Prostate gland (tissue), 2 donors: Measurements from ENCODE around the gene COL23A1.

Source experiments
- CTCF ChIP-seq, 4 experiments: fragments of 200-600 bp in 2 of 4; fragments of 450-650 bp in 2 of 4; sonication (generic) in 2 of 4; IDR thresholded peaks; 1 replicate in 3 of 4; 2 replicates in 1 of 4; pipeline ENCODE4 v1.5.1; 2016 to 2019; ENCODE audit warnings: antibody characterized with exemption in 4 of 4, mild to moderate bottlenecking in 2 of 4, moderate library complexity in 2 of 4
- POLR2A ChIP-seq: fragments of 450-650 bp; IDR thresholded peaks from one replicate; pipeline ENCODE4 v1.6.1; 2016; ENCODE audit warnings: antibody characterized with exemption, mild to moderate bottlenecking

GRCh38 chr5:178458140-178458539 is 132.1 kb downstream of the COL23A1 start:
- TF ChIP-seq CTCF (IDR thresholded peaks at IDR 0.05) (no peak), POLR2A (no peak)
